Stimulated activated CD4-positive, alpha-beta T cell treated with anti-CD3 and anti-CD28 coated beads, TNF-alpha, amount 100 ng/mL, for 24 hours (primary cell): ENCODE data around the gene ADAMTSL3.

ENCODE experiments used
- DNase-seq, 3 experiments: peaks; one replicate each; pipeline ENCODE4 v3.0.0-alpha.2; 2020; ENCODE audit warnings: low read depth in 3 of 3

ADAMTSL3 gene

DNA sequence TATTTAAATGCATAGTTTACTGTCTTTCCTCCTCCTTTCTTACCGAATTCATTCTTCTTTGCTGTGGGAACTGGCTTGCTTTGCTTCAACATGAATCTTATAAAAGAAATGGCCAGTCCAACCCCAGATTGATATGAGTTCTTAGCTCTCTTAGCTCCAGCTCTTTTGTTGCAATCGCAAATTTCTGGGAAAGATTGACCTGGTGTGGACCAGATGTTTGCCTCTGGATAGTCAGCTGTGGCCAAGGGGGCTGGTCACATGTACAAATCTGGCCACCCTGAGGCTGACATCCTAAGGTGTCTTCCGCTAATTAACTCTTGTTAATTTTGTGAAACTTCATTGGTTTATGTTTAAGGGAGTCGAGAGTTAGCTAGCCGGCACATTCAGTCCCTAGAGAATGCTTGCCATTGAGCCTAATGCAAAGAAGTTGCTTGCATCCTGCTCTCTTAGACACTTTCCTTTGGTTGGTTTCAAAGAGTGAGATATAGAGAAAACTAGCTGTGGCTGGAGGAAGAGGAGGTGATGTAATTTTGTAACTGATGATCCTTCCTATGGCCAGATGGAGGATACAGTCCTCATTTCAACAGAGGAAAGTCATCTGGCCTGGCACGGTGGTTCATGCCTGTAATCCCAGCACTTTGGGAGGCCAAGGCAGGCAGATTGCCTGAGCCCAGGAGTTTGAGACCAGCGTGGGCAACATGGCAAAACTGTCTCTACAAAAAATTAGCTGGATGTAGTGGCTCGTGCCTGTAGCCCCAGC lies 162.4 kb downstream of the ADAMTSL3 start:
- DNase-seq, result no peak

GRCh38 chr15:83818591-83818990 lies 164.7 kb downstream of the ADAMTSL3 start:
- DNase-seq, result no peak

- DNase-seq, result no peak
Measured at GRCh38 chr15:83830381-83830780, 176.5 kb downstream of the ADAMTSL3 start.

DNA sequence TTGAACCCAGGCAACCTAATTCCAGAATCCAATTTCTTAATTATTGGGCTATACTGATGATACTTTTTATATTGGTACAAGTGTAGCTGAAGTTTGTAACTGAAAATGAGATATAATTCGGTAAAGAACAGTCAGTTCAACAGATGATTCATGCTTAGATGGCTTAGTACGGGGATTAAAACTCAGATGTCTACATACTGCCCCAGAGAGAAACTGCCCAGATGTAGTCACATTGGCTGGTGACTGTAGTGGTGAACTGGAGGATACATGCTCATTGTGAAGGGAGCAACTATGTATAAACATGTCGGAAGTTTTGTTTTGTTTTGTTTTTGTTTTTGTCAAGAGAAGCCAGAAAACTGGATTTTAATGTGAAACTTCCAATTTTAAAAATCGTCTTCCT lies 179.6 kb downstream of the ADAMTSL3 start:
- DNase-seq, result no peak

DNA sequence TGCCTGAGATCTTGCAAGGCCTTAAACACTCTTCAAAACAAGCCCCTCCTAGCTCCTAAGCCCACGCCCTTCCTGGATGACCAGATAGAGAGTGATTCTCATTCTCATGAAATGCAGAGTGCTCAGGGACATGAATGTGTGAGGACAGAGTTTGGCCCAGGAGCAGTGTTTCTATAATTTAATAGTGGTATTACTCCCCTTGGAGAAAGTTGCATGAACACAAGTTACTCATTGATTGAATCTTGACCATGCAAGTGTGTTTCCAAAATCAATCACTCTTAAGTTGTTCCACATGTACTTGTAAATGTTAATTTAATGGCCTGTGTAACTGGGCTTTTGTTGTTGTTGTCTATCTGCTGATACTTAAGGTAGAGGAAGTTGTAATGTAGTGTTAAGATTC lies 181.6 kb downstream of the ADAMTSL3 start:
- DNase-seq, result no peak

- no peak for DNase-seq
Measured at GRCh38 chr15:83837945-83838571, 184.1 kb downstream of the ADAMTSL3 start.

GRCh38 chr15:83838763-83839162 lies 184.8 kb downstream of the ADAMTSL3 start:
- DNase-seq, result no peak

DNA sequence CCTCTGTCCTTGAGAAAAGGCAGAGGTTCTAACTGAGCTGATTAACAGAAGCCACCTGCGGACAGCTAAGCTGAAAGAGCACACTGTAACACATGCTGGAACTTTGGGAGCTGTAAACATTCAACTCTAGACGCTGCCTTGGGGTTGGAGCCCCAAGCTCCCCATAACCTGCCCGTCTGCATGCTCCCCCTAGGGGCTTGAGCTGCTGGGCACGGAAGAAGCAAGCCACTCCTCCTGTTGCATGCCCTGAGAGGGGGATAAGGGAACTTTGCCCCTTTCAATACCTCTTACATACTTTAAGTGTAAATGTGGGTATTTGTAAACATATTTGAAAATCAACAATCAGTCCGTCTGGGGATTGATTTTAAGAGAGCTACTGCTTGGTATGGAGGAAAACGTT lies 188.4 kb downstream of the ADAMTSL3 start:
- no peak for DNase-seq

DNA sequence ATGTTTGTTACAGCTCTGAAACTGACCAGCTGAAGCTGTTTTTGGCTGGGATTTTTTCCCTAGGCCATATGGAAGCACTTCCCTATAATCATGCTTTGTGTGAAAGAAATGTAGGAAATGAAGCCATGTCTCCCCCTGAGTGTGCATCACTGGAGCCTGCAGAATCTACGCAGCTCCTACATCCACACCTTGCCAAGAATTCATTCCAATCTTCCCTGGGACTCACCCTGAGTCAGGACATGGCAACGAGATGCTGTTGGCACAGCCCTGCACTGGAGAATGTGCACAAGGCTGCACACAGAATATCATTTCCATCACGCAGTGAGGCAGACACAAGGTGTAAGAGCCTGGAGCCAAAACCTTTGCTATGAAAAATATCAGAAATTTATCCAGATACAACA lies 189.5 kb downstream of the ADAMTSL3 start:
- DNase-seq, result no peak

DNA sequence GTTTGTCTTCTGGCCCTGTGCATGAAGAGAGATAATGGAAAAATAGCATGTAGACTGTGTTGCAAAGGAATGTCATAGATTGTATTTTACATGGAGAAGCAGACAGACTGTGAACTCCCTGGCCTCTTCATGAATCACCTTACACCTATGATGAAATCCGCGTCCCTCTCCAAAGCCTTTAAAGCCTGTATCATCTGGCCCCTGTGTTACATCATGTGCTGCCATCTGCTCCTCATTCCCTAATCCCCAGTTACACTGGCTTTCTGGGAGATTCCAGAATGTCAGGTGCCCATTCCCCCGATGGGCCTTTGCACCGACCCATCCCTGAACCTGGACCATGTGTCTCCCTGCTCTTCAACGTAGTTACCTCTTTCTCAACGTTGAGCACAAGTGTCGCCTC lies 190.8 kb downstream of the ADAMTSL3 start:
- DNase-seq, result no peak

- no peak for DNase-seq
Measured at GRCh38 chr15:83845230-83845629, 191.3 kb downstream of the ADAMTSL3 start.

- DNase-seq, result no peak
Measured at GRCh38 chr15:83846847-83847246, 192.9 kb downstream of the ADAMTSL3 start.

- DNase-seq, result no peak
Measured at GRCh38 chr15:83848315-83849050, 194.6 kb downstream of the ADAMTSL3 start.

DNA sequence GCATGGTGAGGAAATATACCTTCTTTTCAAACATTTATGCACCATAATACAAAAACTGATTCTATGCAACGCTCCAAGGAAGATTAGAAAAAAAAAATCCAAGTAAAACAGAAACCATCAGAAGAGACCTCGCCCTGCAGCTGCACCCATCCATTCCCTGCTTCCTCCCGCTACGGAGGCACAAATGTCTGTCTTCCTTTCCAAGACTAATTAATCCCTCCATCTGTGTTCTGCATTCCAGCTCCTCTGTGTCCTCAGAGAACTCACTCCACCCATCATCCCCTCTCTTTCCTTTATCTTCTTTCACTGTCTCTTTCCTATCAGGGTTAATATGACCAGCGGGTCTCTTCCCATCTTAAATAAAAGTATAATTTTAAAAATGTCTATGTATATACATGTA lies 196.1 kb downstream of the ADAMTSL3 start:
- no peak for DNase-seq

DNA sequence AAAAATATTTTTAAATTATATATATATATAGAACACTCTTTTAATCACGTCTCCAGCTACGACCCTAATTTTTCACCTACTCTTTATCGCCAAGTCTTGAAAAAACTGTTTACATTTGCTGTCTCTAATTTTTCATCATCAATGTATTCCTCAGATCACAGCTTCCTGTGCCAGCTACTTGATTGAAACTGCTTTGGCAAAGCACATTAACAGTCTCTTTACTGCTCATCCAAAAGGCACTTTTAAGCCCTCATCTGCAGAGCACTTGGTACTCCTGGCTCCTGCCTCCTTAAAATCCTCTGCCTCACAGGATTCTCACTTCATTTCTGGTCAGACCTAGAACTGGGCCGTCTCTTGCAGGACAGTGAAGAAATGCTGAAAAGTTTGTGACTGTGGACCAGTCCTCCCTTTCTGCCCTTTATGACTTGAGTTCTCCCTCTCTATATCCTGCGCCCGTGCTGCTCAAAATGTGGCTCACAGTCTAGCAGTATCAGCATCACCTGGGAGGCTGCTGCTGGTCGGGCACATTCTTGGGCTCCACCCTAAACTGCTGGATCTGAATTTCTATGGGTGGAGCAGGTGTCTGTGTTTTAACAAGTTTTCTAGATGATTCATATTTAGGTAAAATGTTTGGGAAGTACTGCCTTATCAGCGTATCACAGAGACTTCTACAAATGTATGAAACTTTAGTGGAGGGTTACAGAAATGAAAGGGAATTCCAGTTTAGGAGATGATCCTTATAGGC lies 196.8 kb downstream of the ADAMTSL3 start:
- DNase-seq, result no peak

- no peak for DNase-seq
Measured at GRCh38 chr15:83853232-83853631, 199.3 kb downstream of the ADAMTSL3 start.

DNA sequence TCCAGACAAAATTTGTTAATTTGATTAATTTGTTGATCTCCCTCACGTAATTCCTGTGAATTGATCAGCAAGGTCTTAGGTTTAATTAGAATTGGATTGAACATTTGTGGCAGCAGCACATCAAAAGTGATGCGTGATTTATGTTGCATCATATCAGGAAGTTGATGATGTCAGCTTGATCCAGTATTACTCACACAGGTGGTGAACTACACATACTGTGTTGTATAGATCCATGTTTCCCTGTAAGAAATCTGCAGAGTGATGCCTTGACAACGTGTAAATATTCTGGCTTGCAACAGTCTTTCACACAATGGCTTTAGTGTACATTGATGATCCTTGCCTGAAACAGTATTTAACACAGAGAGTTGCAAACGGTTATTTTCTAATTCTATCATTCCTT lies 200.4 kb downstream of the ADAMTSL3 start:
- DNase-seq, result no peak

- no peak for DNase-seq
Measured at GRCh38 chr15:83854950-83855707, 201.2 kb downstream of the ADAMTSL3 start.

GRCh38 chr15:83855956-83856355 lies 202.0 kb downstream of the ADAMTSL3 start:
- DNase-seq, result no peak

DNA sequence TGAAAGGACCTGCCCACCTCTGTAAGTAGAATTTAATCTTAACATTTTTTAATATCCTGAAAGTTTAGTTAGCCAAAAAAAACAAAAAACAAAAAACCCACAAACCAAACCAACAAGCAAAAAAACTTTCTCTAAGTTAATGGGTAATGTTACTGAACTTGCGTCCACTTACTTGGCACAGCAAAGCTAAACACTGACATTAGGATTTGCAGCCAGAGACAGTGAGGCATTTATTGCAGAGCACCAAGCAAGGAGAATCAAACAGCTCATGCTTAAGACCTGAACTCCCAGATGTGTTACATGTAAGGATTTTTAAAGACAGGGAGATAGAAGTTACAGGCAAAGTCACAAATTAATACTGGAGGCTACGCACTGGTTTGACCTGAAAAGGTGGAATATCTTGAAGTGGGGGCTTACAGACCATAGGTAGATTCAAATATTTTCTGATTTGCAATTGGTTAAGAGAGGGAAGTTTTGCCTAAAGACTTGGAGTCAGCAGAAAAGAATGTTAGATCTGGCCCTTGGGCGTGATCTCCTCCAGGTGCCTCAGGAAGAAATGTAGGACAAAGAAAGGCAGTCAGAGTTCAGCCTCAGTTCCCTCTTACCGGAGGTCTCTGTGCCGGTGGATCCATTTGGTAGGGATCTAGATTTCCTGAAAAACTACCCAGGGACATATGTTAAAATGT lies 205.0 kb downstream of the ADAMTSL3 start:
- DNase-seq, result no peak

DNA sequence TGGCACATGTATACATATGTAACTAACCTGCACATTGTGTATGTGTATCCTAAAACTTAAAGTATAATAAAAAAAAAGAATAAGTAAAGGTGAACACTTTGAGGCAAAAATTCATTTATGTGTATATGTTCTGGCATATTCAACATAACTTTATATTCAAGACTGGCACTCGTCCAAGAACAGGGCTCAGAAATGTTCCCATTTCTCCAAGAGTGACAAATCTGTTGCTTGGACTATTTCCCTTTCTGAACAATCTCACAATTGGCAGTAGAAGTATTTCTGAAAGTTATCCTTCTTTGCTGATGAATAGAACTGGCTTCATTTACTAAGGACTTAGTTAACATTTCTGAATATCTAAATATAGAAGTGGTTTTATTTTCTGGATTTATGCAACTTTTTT lies 212.8 kb downstream of the ADAMTSL3 start:
- DNase-seq, result no peak
